Measurements from ENCODE around the gene RAPGEF6.

Gene RAPGEF6

GRCh38 chr5:131523500-131524185, 111.4 kb downstream of the RAPGEF6 start:
- Histone ChIP-seq H3K27ac (ENCODE audit: low read length) (no peak overlapping the region), H3K9me3 (ENCODE audit: insufficient read depth, low read length) (no peaks in the 10 kb centered on the region), H3K4me1 (ENCODE audit: low read length) (no peaks in the 10 kb centered on the region), H3K4me2 (ENCODE audit: low read length) (no peak overlapping the region), H3K36me3 (replicated peaks; ENCODE audit: low read depth, low read length) (no peaks in the 10 kb centered on the region), H3K9ac (ENCODE audit: low read length) (no peak overlapping the region), H2AFZ (ENCODE audit: low read depth, low read length) (no peak overlapping the region), H3K79me2 (ENCODE audit: low read length) (no peaks in the 10 kb centered on the region), H3K27me3 (ENCODE audit: low read depth, low read length) (no peaks in the 10 kb centered on the region), H3K4me3 (ENCODE audit: low read length) (no peak overlapping the region), H4K20me1 (ENCODE audit: insufficient read depth, low read length) (no peaks in the 10 kb centered on the region; the same call in 1 of the 2 replicates)
- no peak for TF ChIP-seq CTCF (IDR thresholded peaks at IDR 0.05; ENCODE audit: low read depth, low read length)
- no peak for TF ChIP-seq EZH2phosphoT487 (IDR thresholded peaks at IDR 0.05; ENCODE audit: low read depth)

DNA sequence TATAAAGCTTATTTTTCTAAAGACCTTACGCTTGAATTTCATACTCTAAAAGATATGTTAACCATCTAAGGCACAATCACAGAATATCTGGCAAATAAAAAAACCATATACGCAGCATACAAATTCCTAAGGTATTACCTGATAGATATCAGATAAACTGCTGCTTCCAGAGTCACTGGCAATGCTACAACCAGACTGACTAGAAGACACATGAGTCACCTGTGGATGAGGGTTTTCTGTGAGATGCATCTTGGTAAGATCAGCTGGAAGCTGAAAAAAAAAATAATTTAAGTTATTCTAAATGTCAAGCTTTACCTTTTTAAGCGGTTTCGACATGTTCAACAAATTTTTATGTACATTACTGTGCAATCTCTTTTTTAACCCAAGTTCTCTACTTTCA, 113.8 kb downstream of the RAPGEF6 start:
- no peak overlapping the region for H2AFZ ChIP-seq (ENCODE audit: low read depth, low read length)
- H3K27ac ChIP-seq (ENCODE audit: low read length) = no peak overlapping the region
- no peaks in the 10 kb centered on the region for H3K27me3 ChIP-seq (ENCODE audit: low read depth, low read length)
- TF ChIP-seq CTCF (IDR thresholded peaks at IDR 0.05; ENCODE audit: low read depth, low read length) (no peak), EZH2phosphoT487 (IDR thresholded peaks at IDR 0.05; ENCODE audit: low read depth) (no peak)
- H4K20me1 ChIP-seq (ENCODE audit: insufficient read depth, low read length) = no peaks in the 10 kb centered on the region; the same call in 1 of the 2 replicates
- H3K79me2 ChIP-seq (ENCODE audit: low read length) = no peaks in the 10 kb centered on the region
- H3K9ac ChIP-seq (ENCODE audit: low read length) = no peak overlapping the region
- no peaks in the 10 kb centered on the region for H3K4me1 ChIP-seq (ENCODE audit: low read length)
- H3K4me2 ChIP-seq (ENCODE audit: low read length) = no peak overlapping the region
- no peak overlapping the region for H3K4me3 ChIP-seq (ENCODE audit: low read length)
- H3K36me3 ChIP-seq (replicated peaks; ENCODE audit: low read depth, low read length) = no peaks in the 10 kb centered on the region
- no peaks in the 10 kb centered on the region for H3K9me3 ChIP-seq (ENCODE audit: insufficient read depth, low read length)

- Histone ChIP-seq H3K27ac (ENCODE audit: low read length) (no peak overlapping the region), H3K9ac (ENCODE audit: low read length) (no peak overlapping the region), H3K4me3 (ENCODE audit: low read length) (no peak overlapping the region), H3K27me3 (ENCODE audit: low read depth, low read length) (no peaks in the 10 kb centered on the region), H4K20me1 (ENCODE audit: insufficient read depth, low read length) (no peaks in the 10 kb centered on the region; the same call in 1 of the 2 replicates), H3K9me3 (ENCODE audit: insufficient read depth, low read length) (no peaks in the 10 kb centered on the region), H2AFZ (ENCODE audit: low read depth, low read length) (no peak overlapping the region), H3K79me2 (ENCODE audit: low read length) (no peaks in the 10 kb centered on the region), H3K4me1 (ENCODE audit: low read length) (no peaks in the 10 kb centered on the region), H3K36me3 (replicated peaks; ENCODE audit: low read depth, low read length) (no peaks in the 10 kb centered on the region), H3K4me2 (ENCODE audit: low read length) (no peak overlapping the region)
- TF ChIP-seq CTCF (IDR thresholded peaks at IDR 0.05; ENCODE audit: low read depth, low read length) = no peak
These were observed 119.7 kb downstream of the RAPGEF6 start for GRCh38 chr5:131515348-131515747.

DNA sequence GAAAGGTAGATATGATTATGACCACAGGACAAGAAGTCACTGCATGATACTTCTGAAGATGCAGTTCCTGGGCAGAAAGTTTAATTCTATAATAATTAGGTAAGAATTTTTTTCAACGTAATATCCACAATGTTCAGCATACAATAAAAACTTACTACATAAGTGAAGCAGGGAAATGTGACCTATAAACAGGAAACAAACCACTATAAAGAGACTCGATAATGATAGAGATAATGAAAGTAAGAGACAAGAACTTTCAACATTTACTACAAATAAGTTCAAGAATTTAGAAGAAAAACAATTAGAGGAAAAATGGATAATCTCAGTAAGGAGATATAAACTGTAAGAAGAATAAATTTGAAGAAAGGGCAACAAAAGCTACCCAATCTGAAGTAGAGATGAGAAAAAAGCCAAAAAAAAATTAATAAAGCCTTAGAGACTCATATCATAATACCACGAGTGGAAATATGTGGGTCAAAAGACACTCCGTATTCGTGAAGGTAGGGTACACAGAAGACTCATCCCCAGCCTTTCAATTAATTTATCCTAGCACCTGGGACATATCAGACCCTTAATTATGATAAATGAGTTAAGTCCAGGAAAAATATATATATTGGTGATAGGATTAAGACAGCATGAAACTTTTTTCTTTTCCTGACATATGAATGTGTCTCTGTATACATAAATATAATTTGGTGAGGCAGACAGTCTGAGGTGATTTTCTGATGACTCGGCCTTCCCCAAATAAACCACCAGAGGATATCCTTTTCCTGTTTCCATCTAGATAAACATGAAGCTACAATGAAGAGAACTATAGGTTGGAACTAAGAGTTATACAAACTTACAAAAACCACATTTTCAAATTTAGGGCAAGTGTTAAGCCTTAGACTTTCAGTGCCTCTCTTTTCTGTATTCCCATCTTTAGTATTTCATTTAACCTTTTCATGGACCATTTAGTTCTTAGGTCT, 120.4 kb downstream of the RAPGEF6 start:
- Histone ChIP-seq H3K36me3 (replicated peaks; ENCODE audit: low read depth, low read length) (no peaks in the 10 kb centered on the region), H3K9ac (ENCODE audit: low read length) (no peak overlapping the region), H3K4me3 (ENCODE audit: low read length) (no peak overlapping the region), H3K9me3 (ENCODE audit: insufficient read depth, low read length) (no peaks in the 10 kb centered on the region), H3K27me3 (ENCODE audit: low read depth, low read length) (no peaks in the 10 kb centered on the region), H3K79me2 (ENCODE audit: low read length) (no peaks in the 10 kb centered on the region), H3K27ac (ENCODE audit: low read length) (no peak overlapping the region), H3K4me2 (ENCODE audit: low read length) (no peak overlapping the region), H2AFZ (ENCODE audit: low read depth, low read length) (no peak overlapping the region), H4K20me1 (ENCODE audit: insufficient read depth, low read length) (no peaks in the 10 kb centered on the region; the same call in 1 of the 2 replicates), H3K4me1 (ENCODE audit: low read length) (no peaks in the 10 kb centered on the region)
- no peak for TF ChIP-seq CTCF (IDR thresholded peaks at IDR 0.05; ENCODE audit: low read depth, low read length)
- TF ChIP-seq EZH2phosphoT487 (IDR thresholded peaks at IDR 0.05; ENCODE audit: low read depth) = no peak
